CD4-positive, alpha-beta T cell treated with Interleukin-4 for 4 hours (primary cell): ENCODE results near the gene CENPT.

Source experiments
- DNase-seq: peaks from one replicate; pipeline ENCODE4 v3.0.0-alpha.2; 2020

Gene CENPT

GRCh38 chr16:67847064-67847861, at the start of gene CENPT:
Gene CENPT (minus strand): TSS chr16:67847693. CDS start chr16:67833859, 13,834 bp downstream.
- DNase-seq: no peak

- DNase-seq: no peak
Observed at GRCh38 chr16:67897231-67897630, 49.7 kb upstream of the CENPT start.

- DNase-seq: no peak
Observed at GRCh38 chr16:67893743-67894399, 46.4 kb upstream of the CENPT start.

GRCh38 chr16:67892899-67893742, 45.6 kb upstream of the CENPT start, which contains the start of gene PSKH1:
Gene PSKH1 (plus strand): TSS chr16:67893254. CDS start chr16:67908750, 15,496 bp downstream.
- DNase-seq: peak; percentile 90

- DNase-seq: no peak
Observed at GRCh38 chr16:67892375-67892774, 44.9 kb upstream of the CENPT start.

GRCh38 chr16:67888331-67888730, 40.8 kb upstream of the CENPT start:
- DNase-seq: no peak

- no peak for DNase-seq
Observed at GRCh38 chr16:67886387-67886786, 38.9 kb upstream of the CENPT start.

- no peak for DNase-seq
Observed at GRCh38 chr16:67885976-67886375, 38.5 kb upstream of the CENPT start.

- no peak for DNase-seq
Observed at GRCh38 chr16:67885545-67885944, 38.1 kb upstream of the CENPT start.

GRCh38 chr16:67884684-67885083, 37.2 kb upstream of the CENPT start, which contains the start of gene NRN1L:
Gene NRN1L (plus strand): TSS chr16:67884885. CDS start chr16:67884904, 19 bp downstream.
- no peak for DNase-seq

GRCh38 chr16:67883872-67884261, 36.4 kb upstream of the CENPT start:
- DNase-seq: peak; percentile 55

- no peak for DNase-seq
Observed at GRCh38 chr16:67883146-67883871, 35.8 kb upstream of the CENPT start.

GRCh38 chr16:67882374-67883145, 35.1 kb upstream of the CENPT start:
- no peak for DNase-seq

- DNase-seq: no peak
Observed at GRCh38 chr16:67881621-67882161, 34.2 kb upstream of the CENPT start.

GRCh38 chr16:67880584-67880983, 33.1 kb upstream of the CENPT start:
- no peak for DNase-seq

GRCh38 chr16:67879936-67880335, 32.4 kb upstream of the CENPT start:
- DNase-seq: no peak

- DNase-seq: no peak
Observed at GRCh38 chr16:67879462-67879861, 32.0 kb upstream of the CENPT start.

- DNase-seq: no peak
Observed at GRCh38 chr16:67878846-67879245, 31.4 kb upstream of the CENPT start.

- DNase-seq: no peak
Observed at GRCh38 chr16:67878232-67878631, 30.7 kb upstream of the CENPT start.

- no peak for DNase-seq
Observed at GRCh38 chr16:67877064-67877463, 29.6 kb upstream of the CENPT start.

GRCh38 chr16:67874372-67874771, 26.9 kb upstream of the CENPT start:
- no peak for DNase-seq
